Stimulated activated CD8-positive, alpha-beta memory T cell treated with anti-CD3 and anti-CD28 coated beads, Interleukin-7, amount 100 ng/mL, for 48 hours (primary cell): ENCODE results near the gene GNMT.

ENCODE experiments used
- DNase-seq, 2 donors: peaks; one replicate each; pipeline ENCODE4 v3.0.0-alpha.2; 2020; ENCODE audit warnings: low read depth in 1 of 2; ENCODE audit errors: extremely low read depth in 1 of 2

GNMT gene

GRCh38 chr6:43009124-43009523 lies 48.6 kb downstream of the GNMT start:
- no peak for DNase-seq

GRCh38 chr6:43011207-43011606 lies 50.7 kb downstream of the GNMT start:
- DNase-seq: no peak

- no peak for DNase-seq
These were observed 51.8 kb downstream of the GNMT start for GRCh38 chr6:43012364-43012763.

- DNase-seq: no peak
These were observed 52.7 kb downstream of the GNMT start for GRCh38 chr6:43013097-43013842.
